ENCODE data around the gene KCNIP4.

DNA sequence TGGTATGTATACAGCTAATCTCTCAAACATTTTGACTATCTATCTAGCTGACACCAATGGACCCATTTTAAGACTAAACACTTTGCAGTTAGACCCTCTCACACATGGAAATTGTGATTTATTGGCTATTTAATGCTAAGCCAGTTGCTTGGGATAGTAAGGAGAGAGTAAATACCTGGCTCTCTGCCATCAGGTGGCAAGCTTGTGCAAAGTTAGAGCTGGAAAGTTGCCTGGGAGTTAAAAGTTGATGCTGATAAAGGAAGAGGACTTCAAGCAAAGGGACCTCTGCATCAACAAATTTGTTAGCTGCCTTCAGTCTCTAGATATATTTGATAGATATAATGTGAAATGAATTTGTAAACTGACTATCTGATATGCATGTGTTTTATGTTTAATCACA, 1187.2 kb downstream of the KCNIP4 start:
- no peak for TF ChIP-seq CTCF (IDR thresholded peaks at IDR 0.05)
- TF ChIP-seq POLR2A (IDR thresholded peaks at IDR 0.05), result no peak
